H1 (cell line): ENCODE measurements around the gene GID8. TPM values are rescaled to one million over a fixed set of nuclear protein-coding genes. Genes with fewer than 3 reads are reported as not detected.

Experiments used
- CTCF ChIA-PET: fragments of 300-600 bp; sonication (Branson Sonifier 250); formaldehyde crosslinking; loops from one replicate; lab custom pipeline; 2021; ENCODE audit not compliant: partially characterized antibody; lab: Charles Lee
- POLR2A ChIA-PET: fragments of 300-600 bp; sonication (Branson Sonifier 250); formaldehyde crosslinking; loops from one replicate; lab custom pipeline; 2021; ENCODE audit warnings: inconsistent platforms; ENCODE audit not compliant: partially characterized antibody; lab: Charles Lee
- DNase-seq, 2 experiments: peaks; one replicate each; pipeline versions ENCODE4 v3.0.0 to v3.0.0-alpha.2; 2010 to 2022; ENCODE audit warnings: low spot score in 2 of 2, low read depth in 1 of 2, mixed read lengths in 1 of 2
- FAIRE-seq: peaks from 2 replicates; lab custom pipeline; 2011; peaks lifted over from hg19 to GRCh38; lab: Jason Lieb, UNC
- H2AFZ ChIP-seq: 2 replicates; pipeline ENCODE4 v1.8.1; 2012; ENCODE audit warnings: low read length, inconsistent platforms
- H2AK5ac ChIP-seq: 2 replicates; pipeline ENCODE4 v1.6.1; 2013; ENCODE audit warnings: low read depth, low read length
- H2BK120ac ChIP-seq: replicated peaks from 2 replicates; pipeline ENCODE3; 2013; ENCODE audit warnings: low read depth, low read length, inconsistent platforms
- H2BK12ac ChIP-seq: 2 replicates; pipeline ENCODE4 v1.6.1; 2013; ENCODE audit warnings: low read depth, low read length
- H2BK15ac ChIP-seq: 2 replicates; pipeline ENCODE4 v1.6.1; 2013; ENCODE audit warnings: low read length
- H2BK20ac ChIP-seq: 2 replicates; pipeline ENCODE4 v1.6.1; 2013; ENCODE audit warnings: low read length
- H2BK5ac ChIP-seq: 2 replicates; pipeline ENCODE4 v1.6.1; 2013; ENCODE audit warnings: low read depth, low read length
- H3K14ac ChIP-seq: 2 replicates; pipeline ENCODE4 v1.6.1; 2013; ENCODE audit warnings: inconsistent platforms; ENCODE audit not compliant: insufficient read length
- H3K18ac ChIP-seq: 2 replicates; pipeline ENCODE4 v1.6.1; 2013; ENCODE audit warnings: low read length; ENCODE audit errors: extremely low read depth
- H3K23ac ChIP-seq: 2 replicates; pipeline ENCODE4 v1.6.1; 2013; ENCODE audit warnings: inconsistent platforms; ENCODE audit not compliant: insufficient read length
- H3K23me2 ChIP-seq: 2 replicates; pipeline ENCODE4 v1.6.1; 2013; ENCODE audit warnings: low read depth, low read length
- H3K27ac ChIP-seq: 2 replicates; pipeline ENCODE4 v1.6.1; 2011; ENCODE audit warnings: low read depth, low read length, inconsistent platforms
- H3K27me3 ChIP-seq, 4 experiments: replicated peaks in 1 of 4; 1 replicate in 1 of 4; 2 replicates in 3 of 4; pipeline versions ENCODE4 v1.6.1 to v1.8.1; 2011 to 2013; ENCODE audit warnings: low read length in 3 of 4, mild to moderate bottlenecking in 3 of 4, inconsistent platforms in 2 of 4, mixed read lengths in 2 of 4, moderate library complexity in 1 of 4; ENCODE audit not compliant: control insufficient read depth in 3 of 4, insufficient read depth in 3 of 4; ENCODE audit errors: extremely low read depth in 1 of 4
- H3K36me3 ChIP-seq, 4 experiments: 2 replicates each; pipeline versions ENCODE4 v1.6.1 to v1.8.1; 2011 to 2013; ENCODE audit warnings: mild to moderate bottlenecking in 4 of 4, low read length in 3 of 4, moderate library complexity in 2 of 4, control low read depth in 1 of 4, inconsistent platforms in 1 of 4; ENCODE audit not compliant: insufficient read depth in 4 of 4, control insufficient read depth in 2 of 4
- H3K4ac ChIP-seq: replicated peaks from 2 replicates; pipeline ENCODE3; 2013; ENCODE audit warnings: low read length, low read depth, mixed read lengths, inconsistent platforms; ENCODE audit not compliant: insufficient read length
- H3K4me1 ChIP-seq, 4 experiments: replicated peaks in 1 of 4; 1 replicate in 1 of 4; 2 replicates in 3 of 4; pipeline versions ENCODE4 v1.6.1 to v1.8.1; 2011 to 2013; ENCODE audit warnings: low read length in 3 of 4, inconsistent platforms in 2 of 4, mixed read lengths in 1 of 4; ENCODE audit not compliant: insufficient read depth in 4 of 4, control insufficient read depth in 3 of 4
- H3K4me2 ChIP-seq, 2 experiments: 2 replicates each; pipeline versions ENCODE4 v1.6.1 to v1.8.1; 2011 to 2013; ENCODE audit warnings: low read depth in 2 of 2, low read length in 2 of 2, control low read depth in 1 of 2, inconsistent platforms in 1 of 2, mild to moderate bottlenecking in 1 of 2; ENCODE audit not compliant: insufficient read depth in 1 of 2
- H3K4me3 ChIP-seq, 4 experiments: fragments of 200-600, 300-600 bp in 1 of 4; sonication (generic), shearing (Covaris generic), sonication (Bioruptor Twin) in 1 of 4; 2 replicates each; pipeline versions ENCODE4 v1.5.1 to v1.8.1; 2011 to 2016; ENCODE audit warnings: low read length in 4 of 4, low read depth in 3 of 4, control low read depth in 2 of 4, inconsistent platforms in 2 of 4, mild to moderate bottlenecking in 2 of 4, mixed read lengths in 1 of 4, moderate library complexity in 1 of 4; ENCODE audit not compliant: insufficient read depth in 2 of 4; ENCODE audit errors: extremely low read depth in 1 of 4
- H3K56ac ChIP-seq: replicated peaks from 2 replicates; pipeline ENCODE3; 2013; ENCODE audit warnings: low read depth, mild to moderate bottlenecking, mixed read lengths, low read length, inconsistent platforms; ENCODE audit not compliant: insufficient read length
- H3K79me1 ChIP-seq: 2 replicates; pipeline ENCODE4 v1.6.1; 2013; ENCODE audit warnings: low read depth, low read length, control low read depth
- H3K79me2 ChIP-seq, 2 experiments: 2 replicates each; pipeline versions ENCODE4 v1.6.1 to v1.8.1; 2012 to 2013; ENCODE audit warnings: low read length in 2 of 2, mild to moderate bottlenecking in 2 of 2, inconsistent platforms in 1 of 2; ENCODE audit not compliant: insufficient read depth in 2 of 2, control insufficient read depth in 1 of 2
- H3K9ac ChIP-seq, 4 experiments: replicated peaks in 1 of 4; 1 replicate in 1 of 4; 2 replicates in 3 of 4; pipeline versions ENCODE4 v1.6.1 to v1.8.1; 2011 to 2013; ENCODE audit warnings: low read depth in 3 of 4, low read length in 3 of 4, control low read depth in 2 of 4, mild to moderate bottlenecking in 2 of 4, moderate library complexity in 2 of 4, inconsistent platforms in 1 of 4; ENCODE audit errors: extremely low read depth in 1 of 4
- H3K9me3 ChIP-seq, 2 experiments: 2 replicates each; pipeline versions ENCODE4 v1.6.1 to v1.8.1; 2012 to 2013; ENCODE audit warnings: mild to moderate bottlenecking in 2 of 2, moderate library complexity in 2 of 2, control low read depth in 1 of 2, inconsistent platforms in 1 of 2, low read depth in 1 of 2, low read length in 1 of 2, mixed read lengths in 1 of 2; ENCODE audit not compliant: insufficient read depth in 2 of 2
- H4K20me1 ChIP-seq, 2 experiments: replicated peaks in 1 of 2; 2 replicates each; pipeline versions ENCODE3 to v1.8.1; 2011 to 2013; ENCODE audit warnings: inconsistent platforms in 2 of 2, low read length in 2 of 2, mild to moderate bottlenecking in 1 of 2; ENCODE audit not compliant: insufficient read depth in 2 of 2, control insufficient read depth in 1 of 2
- H4K5ac ChIP-seq: 2 replicates; pipeline ENCODE4 v1.6.1; 2013; ENCODE audit warnings: low read length, low read depth, mixed read lengths, inconsistent platforms; ENCODE audit not compliant: insufficient read length
- H4K8ac ChIP-seq: 2 replicates; pipeline ENCODE4 v1.8.0; 2013; ENCODE audit warnings: mild to moderate bottlenecking, moderate library complexity, low read length, inconsistent platforms; ENCODE audit not compliant: insufficient read depth; ENCODE audit errors: extremely low read depth
- H4K91ac ChIP-seq: replicated peaks from 2 replicates; pipeline ENCODE3; 2013; ENCODE audit warnings: low read length, mixed read lengths, inconsistent platforms; ENCODE audit not compliant: insufficient read length
- BACH1 ChIP-seq: IDR thresholded peaks from 2 replicates; pipeline ENCODE4 v1.6.1; 2012; ENCODE audit warnings: low read length, improper control_type of control experiment
- EGR1 ChIP-seq: IDR thresholded peaks from 2 replicates; pipeline ENCODE4 v1.6.1; 2011; ENCODE audit warnings: low read depth, low read length, borderline replicate concordance
- EZH2 ChIP-seq: fragments of 200-600 bp; sonication (generic); IDR thresholded peaks from 2 replicates; pipeline ENCODE4 v1.7.1; 2012; ENCODE audit warnings: low read depth, mild to moderate bottlenecking, moderate library complexity, low read length, inconsistent platforms; ENCODE audit not compliant: severe bottlenecking
- GTF2F1 ChIP-seq: IDR thresholded peaks from 2 replicates; pipeline ENCODE4 v1.6.1; 2012; ENCODE audit warnings: low read depth, low read length, improper control_type of control experiment, borderline replicate concordance
- HDAC2 ChIP-seq, 2 experiments: fragments of 300-600 bp in 1 of 2; sonication (generic) in 1 of 2; IDR thresholded peaks; 2 replicates each; pipeline ENCODE4 v1.6.1; 2011 to 2012; ENCODE audit warnings: low read depth in 2 of 2, low read length in 2 of 2, mild to moderate bottlenecking in 2 of 2, moderate library complexity in 2 of 2, borderline replicate concordance in 1 of 2, inconsistent platforms in 1 of 2
- JUND ChIP-seq: IDR thresholded peaks from 2 replicates; pipeline ENCODE4 v1.6.1; 2011; ENCODE audit warnings: mild to moderate bottlenecking, improper control_type of control experiment, low read length
- KDM1A ChIP-seq: fragments of 200-600, 300-600 bp; sonication (generic); IDR thresholded peaks from 2 replicates; pipeline ENCODE4 v1.7.1; 2016; ENCODE audit warnings: mild to moderate bottlenecking, low read length, borderline replicate concordance
- KDM5A ChIP-seq: fragments of 200-600 bp; IDR thresholded peaks from 2 replicates; pipeline ENCODE4 v1.7.1; 2012; ENCODE audit warnings: mild to moderate bottlenecking, low read length, inconsistent platforms, mixed read lengths
- MAFK ChIP-seq: IDR thresholded peaks from 2 replicates; pipeline ENCODE4 v1.6.1; 2012; ENCODE audit warnings: low read depth, mild to moderate bottlenecking, improper control_type of control experiment, low read length
- POLR2A ChIP-seq, 2 experiments: IDR thresholded peaks; 1 replicate in 1 of 2; 2 replicates in 1 of 2; pipeline ENCODE4 v1.6.1; 2011; ENCODE audit warnings: low read depth in 2 of 2, low read length in 2 of 2, mild to moderate bottlenecking in 2 of 2; ENCODE audit errors: control extremely low read depth in 1 of 2
- RAD21 ChIP-seq, 2 experiments: IDR thresholded peaks in 1 of 2; conservative IDR thresholded peaks in 1 of 2; 2 replicates each; pipeline ENCODE4 v1.6.1; 2011; ENCODE audit warnings: low read depth in 2 of 2, low read length in 2 of 2, improper control_type of control experiment in 1 of 2, inconsistent platforms in 1 of 2, mild to moderate bottlenecking in 1 of 2, moderate library complexity in 1 of 2
- SIX5 ChIP-seq: IDR thresholded peaks from 2 replicates; pipeline ENCODE4 v1.6.1; 2011; ENCODE audit warnings: mild to moderate bottlenecking, low read depth, low read length
- TBP ChIP-seq: IDR thresholded peaks from 2 replicates; pipeline ENCODE4 v1.6.1; 2011; ENCODE audit warnings: low read depth, low read length, improper control_type of control experiment
- TEAD4 ChIP-seq: IDR thresholded peaks from 2 replicates; pipeline ENCODE4 v1.6.1; 2012; ENCODE audit warnings: low read depth, low read length, inconsistent platforms, mixed read lengths
- ZNF274 ChIP-seq: IDR thresholded peaks from 2 replicates; pipeline ENCODE4 v1.7.0; 2012; ENCODE audit warnings: low read length, borderline replicate concordance; ENCODE audit errors: extremely low read depth
- WGBS, 2 experiments: shearing (Covaris generic) in 1 of 2; methylation state at CpG; one replicate each; pipeline versions ENCODE4 v1.1.6 to v1.1.7; 2013 to 2015; ENCODE audit warnings: low lambda C conversion rate in 2 of 2, mixed read lengths in 2 of 2, inconsistent platforms in 1 of 2, low coverage in 1 of 2, missing lambda C conversion rate in 1 of 2; ENCODE audit not compliant: insufficient replicate concordance in 2 of 2, insufficient coverage in 1 of 2, insufficient read length in 1 of 2; ENCODE audit errors: extremely low coverage in 1 of 2, missing lambda C conversion rate in 1 of 2; 5-methylcytosine and 5-hydroxymethylcytosine counted together
- polyA plus RNA-seq, 7 experiments: library from polyadenylated mRNA; depleted of rRNA in 3 of 7; stranded (reverse) in 5 of 7; unstranded in 2 of 7; fragments of >200 nt in 5 of 7; fragments of 200-250 nt in 2 of 7; gene quantifications; 1 replicate in 5 of 7; 2 replicates in 1 of 7; 4 replicates in 1 of 7; pipeline versions ENCODE4 v1.2.1 to v1.2.3, GENCODE V29; 2011 to 2013; ENCODE audit warnings: missing spikeins in 2 of 7, mixed read lengths in 2 of 7
- total RNA-seq: library from RNA; stranded (reverse); fragmentation: NEBNext Ultra II Directional; extraction: Animal tissue kit (Norgen Biotek cat#: 25700); gene quantifications from 2 replicates; pipeline ENCODE4 v1.2.1, GENCODE V29; 2021

Gene GID8
- total and polyA plus RNA-seq, 2 of the 8 experiments (the other 6 are each of a cell fraction or from before 2014, with no cell fraction given) = 39.7 to 72.9 TPM

- peaks cover 0 to 5% (median 2%) of the 10 kb centered on the region in 4 experiments; a peak in 3 of 7 replicates for H3K27me3 ChIP-seq
- H4K20me1 ChIP-seq = peaks cover 0 to 5% of the 10 kb centered on the region in 2 experiments
- FAIRE-seq = no peak
- H3K4me1 ChIP-seq = peaks cover 0 to 14% (median 8%) of the 10 kb centered on the region in 4 experiments; a peak in 5 of 7 replicates
- no peak overlapping the region for H2BK12ac ChIP-seq
- H2AFZ ChIP-seq = no peak overlapping the region
- H4K5ac ChIP-seq = no peak overlapping the region
- H3K9ac ChIP-seq = no peak overlapping the region
- no peaks in the 10 kb centered on the region for H3K23me2 ChIP-seq
- no peak overlapping the region for H3K27ac ChIP-seq
- H3K36me3 ChIP-seq = no peaks in the 10 kb centered on the region
- H2BK15ac ChIP-seq = no peak overlapping the region
- no peak overlapping the region; the same call in 1 of the 2 replicates for H3K18ac ChIP-seq
- H3K23ac ChIP-seq = no peak overlapping the region
- no peak overlapping the region for H3K4me2 ChIP-seq
- H4K91ac ChIP-seq = no peak overlapping the region
- no peak overlapping the region for H2AK5ac ChIP-seq
- H3K79me2 ChIP-seq = no peaks in the 10 kb centered on the region
- H2BK20ac ChIP-seq = no peak overlapping the region
- no peak overlapping the region for H3K56ac ChIP-seq
- ChIA-PET POLR2A (interaction anchor here (1.1 kb wide), 1 partner anchor 26 kb away, joined by 3 read pairs; no protein-coding TSS in a partner anchor), CTCF (interaction anchor here (1.2 to 4.0 kb wide), 5 partner anchors 13 to 449 kb away, joined by 3 to 22 read pairs (median 3); no protein-coding TSS in a partner anchor)
- no peaks in the 10 kb centered on the region for H3K79me1 ChIP-seq
- H2BK120ac ChIP-seq = no peak overlapping the region
- no peak overlapping the region for H3K4me3 ChIP-seq
- no peak for DNase-seq
- no peak overlapping the region for H3K4ac ChIP-seq
- no peaks in the 10 kb centered on the region for H3K9me3 ChIP-seq
- H3K14ac ChIP-seq = no peak overlapping the region
- H4K8ac ChIP-seq = no peak overlapping the region
- no peak overlapping the region for H2BK5ac ChIP-seq
- WGBS, 2 experiments = 94% methylated on average over 14 of the region's 14 CpGs; no CpG with 5 or more reads in 1 of the 2 experiments
- TF ChIP-seq KDM1A = no peak
- no peak for TF ChIP-seq HDAC2 (IDR thresholded peaks at IDR 0.05; ENCODE audit: borderline replicate concordance in 1 of 2, low read depth in 2 of 2, low read length in 2 of 2)
- TF ChIP-seq MAFK = no peak
- TF ChIP-seq EZH2 = no peak
- no peak for TF ChIP-seq POLR2A (IDR thresholded peaks at IDR 0.05; ENCODE audit: control extremely low read depth in 1 of 2, low read depth in 2 of 2, low read length in 2 of 2)
- TF ChIP-seq KDM5A = no peak
- TF ChIP-seq RAD21 (IDR thresholded peaks at IDR 0.05 in 1 of 2, conservative IDR thresholded peaks at IDR 0.05 in 1 of 2; ENCODE audit: low read depth in 2 of 2, low read length in 2 of 2) = no peak
- TF ChIP-seq ZNF274 = no peak
- TF ChIP-seq JUND = no peak
- no peak for TF ChIP-seq TBP
- no peak for TF ChIP-seq EGR1
- TF ChIP-seq GTF2F1 = no peak
- TF ChIP-seq BACH1 = no peak
- no peak for TF ChIP-seq TEAD4
- TF ChIP-seq SIX5 = no peak
Measured at GRCh38 chr20:62996596-62996982, 58.6 kb downstream of the GID8 start.
